ENCODE data around the gene PTPRC. TPM values are rescaled to one million over a fixed set of nuclear protein-coding genes. Genes with fewer than 3 reads are reported as not detected.

PTPRC gene
- polyA plus RNA-seq, 1 donor (not counting 4 experiments of a cell fraction or from before 2014, with no cell fraction given) = not detected

DNA sequence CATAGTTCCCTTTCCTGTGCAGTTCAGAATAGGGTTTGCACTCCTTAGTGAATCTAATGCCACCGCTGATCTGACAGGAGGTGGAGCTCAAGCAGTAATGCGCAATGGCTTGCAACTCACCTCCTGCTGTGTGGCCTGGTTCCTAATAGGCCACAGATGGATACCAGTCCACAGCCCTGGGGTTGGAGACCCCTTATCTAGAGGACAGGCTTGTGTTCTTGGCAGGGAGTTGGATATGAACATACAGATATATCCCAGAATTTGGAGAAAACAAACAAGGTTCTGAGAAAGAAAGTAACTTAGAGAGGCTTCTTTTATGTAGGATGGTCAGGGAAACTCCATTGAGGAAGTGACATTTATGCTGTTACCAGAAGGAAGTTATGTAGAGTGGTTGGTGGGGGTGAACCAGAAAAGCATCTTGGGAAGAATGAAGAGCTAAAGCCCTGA, 5.1 kb upstream of the PTPRC start:
- no peaks in the 10 kb centered on the region for H4K20me1 ChIP-seq (ENCODE audit: control insufficient read depth, extremely low read depth, insufficient read depth, low read length)
- H3K36me3 ChIP-seq (ENCODE audit: control insufficient read depth in 2 of 2, extremely low read depth in 1 of 2, insufficient read depth in 2 of 2, low read length in 2 of 2) = no peaks in the 10 kb centered on the region
- no peak overlapping the region for H2AFZ ChIP-seq (ENCODE audit: control insufficient read depth, low read length)
- no peaks in the 10 kb centered on the region for H3K9me1 ChIP-seq (ENCODE audit: control insufficient read depth, extremely low read depth, insufficient read depth, low read length)
- no peak overlapping the region for H3K4me3 ChIP-seq (ENCODE audit: control insufficient read depth in 2 of 3, extremely low read depth in 1 of 3, insufficient read depth in 2 of 3, low read depth in 1 of 3, low read length in 3 of 3)
- no peak overlapping the region for H3K4me2 ChIP-seq (ENCODE audit: control insufficient read depth, extremely low read depth, insufficient read depth, low read depth, low read length)
- DNase-seq (ENCODE audit: low read depth, low spot score) = no peak
- H3K9me3 ChIP-seq (ENCODE audit: control insufficient read depth, low read depth, low read length) = no peaks in the 10 kb centered on the region
- no peaks in the 10 kb centered on the region for H3K79me2 ChIP-seq (ENCODE audit: control insufficient read depth, insufficient read depth, low read length)
- no peak for TF ChIP-seq EZH2 (IDR thresholded peaks at IDR 0.05; ENCODE audit: low read length)
- TF ChIP-seq, protein P1, sequence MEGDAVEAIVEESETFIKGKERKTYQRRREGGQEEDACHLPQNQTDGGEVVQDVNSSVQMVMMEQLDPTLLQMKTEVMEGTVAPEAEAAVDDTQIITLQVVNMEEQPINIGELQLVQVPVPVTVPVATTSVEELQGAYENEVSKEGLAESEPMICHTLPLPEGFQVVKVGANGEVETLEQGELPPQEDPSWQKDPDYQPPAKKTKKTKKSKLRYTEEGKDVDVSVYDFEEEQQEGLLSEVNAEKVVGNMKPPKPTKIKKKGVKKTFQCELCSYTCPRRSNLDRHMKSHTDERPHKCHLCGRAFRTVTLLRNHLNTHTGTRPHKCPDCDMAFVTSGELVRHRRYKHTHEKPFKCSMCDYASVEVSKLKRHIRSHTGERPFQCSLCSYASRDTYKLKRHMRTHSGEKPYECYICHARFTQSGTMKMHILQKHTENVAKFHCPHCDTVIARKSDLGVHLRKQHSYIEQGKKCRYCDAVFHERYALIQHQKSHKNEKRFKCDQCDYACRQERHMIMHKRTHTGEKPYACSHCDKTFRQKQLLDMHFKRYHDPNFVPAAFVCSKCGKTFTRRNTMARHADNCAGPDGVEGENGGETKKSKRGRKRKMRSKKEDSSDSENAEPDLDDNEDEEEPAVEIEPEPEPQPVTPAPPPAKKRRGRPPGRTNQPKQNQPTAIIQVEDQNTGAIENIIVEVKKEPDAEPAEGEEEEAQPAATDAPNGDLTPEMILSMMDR (optimal IDR thresholded peaks at IDR 0.05 in 1 of 3, IDR thresholded peaks at IDR 0.05 in 1 of 3, conservative IDR thresholded peaks at IDR 0.05 in 1 of 3; ENCODE audit: extremely low read depth in 1 of 3, insufficient read depth in 2 of 3, low read length in 3 of 3) = no peak
- dilution Hi-C loops (cut with MboI; ENCODE audit: extremely low pct_ligation_motif_present, low sequenced_read_pairs) = no loop called here
- no peak overlapping the region for H3K27ac ChIP-seq (ENCODE audit: control insufficient read depth, insufficient read depth, low read length)
- H3K9ac ChIP-seq (ENCODE audit: control insufficient read depth, extremely low read depth, insufficient read depth, low read length) = no peak overlapping the region
- no peaks in the 10 kb centered on the region for H3K27me3 ChIP-seq (ENCODE audit: control insufficient read depth, extremely low read depth, insufficient read depth, low read length)
- no peak for FAIRE-seq
- no peaks in the 10 kb centered on the region for H3K4me1 ChIP-seq (ENCODE audit: control insufficient read depth, extremely low read depth, insufficient read depth, low read length)

DNA sequence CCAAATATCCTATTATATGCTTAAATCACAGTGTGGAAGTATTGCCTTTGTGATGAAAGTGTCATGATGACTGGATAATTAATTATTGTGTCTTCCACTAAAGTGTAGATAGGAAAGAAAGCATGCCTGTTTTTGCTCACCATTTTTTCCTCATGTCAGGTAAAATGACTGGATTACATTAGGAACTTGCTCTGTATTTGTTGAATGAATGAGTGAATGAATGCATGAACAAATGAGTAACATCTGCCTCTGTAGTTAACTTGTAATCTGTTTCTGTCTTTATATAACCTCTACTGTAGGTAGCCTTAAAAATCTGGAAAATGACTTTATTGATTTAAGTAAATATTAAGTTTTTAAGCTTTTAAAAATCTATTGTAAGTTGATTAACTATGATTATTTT, 2.9 kb upstream of the PTPRC start:
- Histone ChIP-seq H3K9me1 (ENCODE audit: control insufficient read depth, extremely low read depth, insufficient read depth, low read length) (no peaks in the 10 kb centered on the region), H3K36me3 (ENCODE audit: control insufficient read depth in 2 of 2, extremely low read depth in 1 of 2, insufficient read depth in 2 of 2, low read length in 2 of 2) (no peaks in the 10 kb centered on the region), H3K27me3 (ENCODE audit: control insufficient read depth, extremely low read depth, insufficient read depth, low read length) (no peaks in the 10 kb centered on the region), H2AFZ (ENCODE audit: control insufficient read depth, low read length) (no peak overlapping the region), H3K79me2 (ENCODE audit: control insufficient read depth, insufficient read depth, low read length) (no peaks in the 10 kb centered on the region), H3K27ac (ENCODE audit: control insufficient read depth, insufficient read depth, low read length) (no peak overlapping the region), H3K4me3 (ENCODE audit: control insufficient read depth in 2 of 3, extremely low read depth in 1 of 3, insufficient read depth in 2 of 3, low read depth in 1 of 3, low read length in 3 of 3) (no peak overlapping the region), H3K4me2 (ENCODE audit: control insufficient read depth, extremely low read depth, insufficient read depth, low read depth, low read length) (no peak overlapping the region), H3K9ac (ENCODE audit: control insufficient read depth, extremely low read depth, insufficient read depth, low read length) (no peak overlapping the region), H3K9me3 (ENCODE audit: control insufficient read depth, low read depth, low read length) (no peaks in the 10 kb centered on the region), H3K4me1 (ENCODE audit: control insufficient read depth, extremely low read depth, insufficient read depth, low read length) (no peaks in the 10 kb centered on the region), H4K20me1 (ENCODE audit: control insufficient read depth, extremely low read depth, insufficient read depth, low read length) (no peaks in the 10 kb centered on the region)
- dilution Hi-C loops (cut with MboI; ENCODE audit: extremely low pct_ligation_motif_present, low sequenced_read_pairs) = no loop called here
- FAIRE-seq (no peak), DNase-seq (ENCODE audit: low read depth, low spot score) (no peak)
- TF ChIP-seq, protein P1 (optimal IDR thresholded peaks at IDR 0.05 in 1 of 3, IDR thresholded peaks at IDR 0.05 in 1 of 3, conservative IDR thresholded peaks at IDR 0.05 in 1 of 3; ENCODE audit: extremely low read depth in 1 of 3, insufficient read depth in 2 of 3, low read length in 3 of 3) = no peak
- no peak for TF ChIP-seq EZH2 (IDR thresholded peaks at IDR 0.05; ENCODE audit: low read length)

All from keratinocyte (primary cell).